IPS-20b (cell line): ENCODE data around the gene HRH1.

Experiments
- H3K27ac ChIP-seq: one replicate; pipeline ENCODE4 v1.5.1; 2013; ENCODE audit warnings: low read length
- H3K27me3 ChIP-seq: 2 replicates; pipeline ENCODE4 v1.6.1; 2013; ENCODE audit warnings: mild to moderate bottlenecking, low read length, inconsistent platforms; ENCODE audit not compliant: insufficient read depth
- H3K36me3 ChIP-seq: 2 replicates; pipeline ENCODE4 v1.6.1; 2013; ENCODE audit warnings: low read depth, mild to moderate bottlenecking, inconsistent platforms, low read length, moderate library complexity; ENCODE audit not compliant: insufficient read depth
- H3K4me1 ChIP-seq: 2 replicates; pipeline ENCODE4 v1.6.1; 2013; ENCODE audit warnings: mild to moderate bottlenecking, control low read depth, inconsistent platforms, low read length, moderate library complexity; ENCODE audit not compliant: insufficient read depth
- H3K4me3 ChIP-seq: 2 replicates; pipeline ENCODE4 v1.5.1; 2013; ENCODE audit warnings: mild to moderate bottlenecking, low read length, inconsistent platforms
- H3K9ac ChIP-seq: 2 replicates; pipeline ENCODE4 v1.6.1; 2013; ENCODE audit warnings: low read depth, mild to moderate bottlenecking, inconsistent platforms, low read length, moderate library complexity
- H3K9me3 ChIP-seq: 2 replicates; pipeline ENCODE4 v1.6.1; 2013; ENCODE audit warnings: mild to moderate bottlenecking, low read depth, low read length, inconsistent platforms; ENCODE audit not compliant: insufficient read depth

The HRH1 gene

DNA sequence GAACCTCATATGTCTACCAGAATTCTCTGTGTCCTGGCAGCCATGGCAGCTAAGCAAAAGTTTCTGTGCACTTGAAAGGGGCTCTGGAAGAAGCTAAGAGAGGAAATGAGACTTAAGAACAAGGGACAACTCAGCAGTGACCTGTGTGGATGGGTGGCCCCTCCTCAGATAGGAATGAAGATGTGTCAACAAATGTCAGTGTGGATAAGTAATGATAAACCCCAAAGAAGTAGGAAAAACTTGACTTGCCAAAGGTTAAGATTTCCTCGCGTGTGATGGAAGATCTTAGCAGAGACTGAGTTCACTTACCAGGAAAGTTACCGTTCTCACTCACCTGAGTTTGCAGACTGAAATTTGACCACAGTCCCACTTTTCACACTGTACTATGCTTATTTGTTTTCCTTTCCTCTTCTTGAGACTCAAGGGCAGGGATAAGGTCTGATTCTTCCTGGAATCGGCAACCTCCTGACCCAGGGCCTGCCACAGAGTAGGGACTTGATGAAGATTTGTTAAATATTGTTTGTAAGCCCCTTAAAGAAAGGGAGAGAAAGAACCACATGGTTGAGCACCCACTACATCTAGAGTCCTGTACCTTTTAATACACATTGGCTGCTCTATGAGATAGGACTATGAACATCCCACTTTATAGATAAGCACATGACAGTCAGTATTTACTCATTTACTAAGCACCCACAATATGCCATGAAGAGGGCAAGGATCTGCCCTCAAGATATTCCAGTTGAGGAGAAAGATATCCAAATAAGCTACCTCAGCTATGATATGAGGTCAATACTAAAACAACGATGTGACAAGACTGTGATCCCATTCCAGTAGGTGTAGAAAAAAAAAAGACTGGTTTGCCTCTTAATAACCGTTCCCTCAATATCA, 7.3 kb upstream of the HRH1 start:
- Histone ChIP-seq H3K27me3 (peaks cover 25% of the 10 kb centered on the region), H3K36me3 (no peaks in the 10 kb centered on the region), H3K4me3 (no peak overlapping the region), H3K9ac (no peak overlapping the region), H3K9me3 (no peaks in the 10 kb centered on the region), H3K27ac (no peak overlapping the region), H3K4me1 (no peaks in the 10 kb centered on the region)

DNA sequence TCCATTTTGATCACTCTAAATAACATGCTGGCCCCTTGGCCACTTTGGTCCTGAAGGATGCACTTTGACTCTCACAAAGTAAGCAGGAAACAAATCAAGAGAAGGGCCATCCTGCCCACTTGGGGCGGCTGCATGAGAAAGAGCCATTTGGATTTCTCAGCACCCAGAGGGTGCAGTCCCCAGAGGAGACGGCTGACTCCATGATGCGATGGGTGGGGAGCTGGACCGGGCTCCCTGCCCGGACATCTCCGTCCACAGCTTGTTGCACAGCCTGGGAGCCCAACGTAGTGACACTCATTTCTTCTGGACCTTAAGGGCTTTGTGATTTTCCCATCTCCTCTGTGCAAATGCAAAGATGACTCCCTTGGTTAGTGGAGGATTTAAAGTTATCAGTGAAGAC, 4.0 kb upstream of the HRH1 start:
- H3K27ac ChIP-seq: no peak overlapping the region

GRCh38 chr3:11152301-11152700, 2.0 kb upstream of the HRH1 start:
- no peaks in the 10 kb centered on the region for H3K36me3 ChIP-seq
- no peaks in the 10 kb centered on the region for H3K9me3 ChIP-seq
- H3K4me1 ChIP-seq: no peaks in the 10 kb centered on the region
- H3K9ac ChIP-seq: no peak overlapping the region
- no peak overlapping the region for H3K27ac ChIP-seq
- no peak overlapping the region for H3K4me3 ChIP-seq
- peaks cover 74% of the 10 kb centered on the region for H3K27me3 ChIP-seq

More for the DNA sequence above, 4.0 kb upstream of the HRH1 start:
- Histone ChIP-seq H3K4me3 (no peak overlapping the region), H3K9me3 (no peaks in the 10 kb centered on the region), H3K9ac (no peak overlapping the region), H3K4me1 (no peaks in the 10 kb centered on the region), H3K36me3 (no peaks in the 10 kb centered on the region), H3K27me3 (peaks cover 54% of the 10 kb centered on the region)

DNA sequence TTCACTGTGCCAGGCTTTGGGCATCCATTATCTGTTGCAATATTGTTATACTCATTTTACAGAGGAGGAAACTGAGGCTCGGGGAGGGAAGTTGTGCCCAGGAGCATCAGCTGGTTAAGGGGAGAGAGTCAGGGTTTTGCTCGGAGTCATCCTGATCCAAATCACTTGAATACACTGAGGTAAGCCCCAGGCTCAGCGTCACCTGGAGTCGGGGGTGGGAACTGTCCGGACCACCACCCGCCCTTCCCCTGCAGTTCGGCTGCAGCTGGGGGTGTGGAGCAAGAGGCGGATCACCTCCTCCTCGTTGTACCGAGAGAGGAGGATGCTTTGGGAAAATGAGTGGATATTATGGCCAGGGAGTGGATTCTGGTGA, 646 bp downstream of the HRH1 start:
- Histone ChIP-seq H3K27me3 (peaks cover 81% of the 10 kb centered on the region), H3K9ac (no peak overlapping the region), H3K27ac (no peak overlapping the region), H3K36me3 (no peaks in the 10 kb centered on the region), H3K9me3 (no peaks in the 10 kb centered on the region), H3K4me3 (peak overlapping the region; percentile 63), H3K4me1 (no peaks in the 10 kb centered on the region)

DNA sequence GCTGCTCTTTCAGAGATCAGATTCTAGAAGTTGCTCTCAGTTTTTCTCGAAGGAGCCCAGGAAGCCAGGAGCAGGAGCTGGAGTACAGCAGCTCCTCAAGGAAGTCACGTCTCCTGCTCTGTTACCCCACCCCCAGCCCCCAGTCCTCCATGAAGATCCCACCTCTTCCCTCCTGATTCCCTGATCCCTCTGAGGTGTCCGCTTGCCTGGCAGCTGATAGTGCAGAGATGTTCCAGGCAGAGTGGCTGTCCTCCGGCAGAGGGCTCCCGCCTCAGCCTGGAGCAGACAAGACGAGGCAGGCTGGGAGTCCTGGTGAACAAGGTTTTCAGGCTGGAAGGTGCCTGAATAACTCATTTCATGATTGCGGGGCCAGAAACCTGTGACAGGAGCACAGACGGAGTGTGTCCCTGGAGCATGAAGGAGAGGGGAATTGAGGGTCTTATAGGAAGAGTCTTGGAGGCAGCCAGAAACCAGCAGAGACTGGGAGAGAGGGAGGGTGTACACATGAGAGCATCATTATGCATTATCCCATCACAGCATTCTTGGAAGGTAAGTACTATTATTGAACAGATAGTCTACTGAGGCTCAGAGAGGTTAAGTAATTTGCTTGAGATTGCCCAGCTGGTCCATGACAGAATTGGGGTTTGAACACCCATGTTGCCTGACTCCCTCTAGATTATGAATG, 1.2 kb downstream of the HRH1 start:
- Histone ChIP-seq H3K27ac (no peak overlapping the region), H3K9me3 (no peaks in the 10 kb centered on the region), H3K36me3 (no peaks in the 10 kb centered on the region), H3K27me3 (peaks cover 76% of the 10 kb centered on the region), H3K4me1 (no peaks in the 10 kb centered on the region), H3K9ac (no peak overlapping the region), H3K4me3 (peak overlapping the region; percentile 63)

DNA sequence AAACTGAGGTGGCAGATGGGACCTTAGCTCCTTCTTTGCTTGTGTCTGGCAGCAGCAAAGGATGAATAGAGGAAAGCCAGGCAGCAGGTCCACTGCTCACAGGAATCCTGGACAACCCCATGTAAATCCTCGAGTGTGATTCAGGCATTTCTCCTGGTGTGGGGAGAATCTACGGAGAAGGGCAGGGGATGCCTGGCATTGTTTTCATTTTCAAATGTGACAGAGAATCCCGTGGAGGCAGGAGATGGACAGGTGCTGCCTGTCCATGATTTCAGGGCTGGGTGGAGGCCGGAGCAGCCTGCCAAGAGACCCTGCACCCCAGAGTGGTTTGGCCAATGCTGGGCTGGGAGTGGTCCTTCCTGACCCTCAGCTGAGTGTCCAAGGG, 1.7 kb downstream of the HRH1 start:
- no peaks in the 10 kb centered on the region for H3K36me3 ChIP-seq
- H3K4me1 ChIP-seq: no peaks in the 10 kb centered on the region
- no peak overlapping the region for H3K9ac ChIP-seq
- H3K27ac ChIP-seq: no peak overlapping the region
- H3K27me3 ChIP-seq: peaks cover 71% of the 10 kb centered on the region
- H3K9me3 ChIP-seq: no peaks in the 10 kb centered on the region
- H3K4me3 ChIP-seq: no peak overlapping the region

DNA sequence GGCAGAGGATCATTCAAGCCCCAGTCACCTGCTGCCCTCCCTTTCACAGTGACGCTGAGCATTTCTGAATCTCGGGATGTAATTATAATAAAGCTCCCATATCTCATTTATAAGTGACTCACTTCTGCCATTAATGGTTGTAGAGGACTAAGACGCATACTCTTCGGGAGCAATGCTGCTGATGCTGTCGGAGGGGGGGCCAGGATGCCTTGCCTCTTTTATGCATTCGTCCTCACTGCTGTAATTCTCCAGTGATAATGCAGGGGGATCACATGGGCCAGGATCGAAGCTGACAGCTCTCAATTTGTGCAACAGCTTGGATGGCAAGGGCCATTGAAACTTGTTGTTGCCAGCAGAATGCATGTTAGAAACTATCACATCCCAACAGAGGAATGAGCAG, 3.1 kb downstream of the HRH1 start:
- H3K4me3 ChIP-seq: no peak overlapping the region
- H3K4me1 ChIP-seq: no peaks in the 10 kb centered on the region

GRCh38 chr3:11159421-11159904, 5.2 kb downstream of the HRH1 start:
- H3K36me3 ChIP-seq: no peaks in the 10 kb centered on the region
- H3K4me1 ChIP-seq: no peaks in the 10 kb centered on the region
- H3K4me3 ChIP-seq: no peak overlapping the region
- no peaks in the 10 kb centered on the region for H3K9me3 ChIP-seq
- H3K27ac ChIP-seq: no peak overlapping the region
- no peak overlapping the region for H3K9ac ChIP-seq
- H3K27me3 ChIP-seq: peaks cover 39% of the 10 kb centered on the region

More for the DNA sequence above, 3.1 kb downstream of the HRH1 start:
- Histone ChIP-seq H3K36me3 (no peaks in the 10 kb centered on the region), H3K9me3 (no peaks in the 10 kb centered on the region), H3K9ac (no peak overlapping the region), H3K27ac (no peak overlapping the region), H3K27me3 (peaks cover 58% of the 10 kb centered on the region)

DNA sequence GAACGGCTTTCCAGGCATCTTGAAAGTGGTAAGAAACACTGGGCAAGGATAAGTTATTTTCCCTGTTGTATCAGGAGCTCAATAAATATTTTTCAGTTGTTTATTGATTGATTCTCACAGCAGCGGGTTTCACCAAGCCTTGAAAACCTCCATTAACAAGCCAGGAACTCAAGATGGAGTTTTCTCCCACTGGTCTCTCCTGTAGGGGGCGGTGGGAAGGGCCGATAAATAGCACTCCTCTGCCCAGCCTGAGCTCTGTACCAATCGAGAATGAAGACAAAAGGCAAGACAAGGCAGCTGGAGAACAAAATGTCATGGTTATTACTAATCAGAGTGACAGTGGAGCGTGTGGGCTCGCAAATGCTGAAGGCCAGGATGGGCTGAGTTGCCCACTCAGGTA, 7.4 kb downstream of the HRH1 start:
- Histone ChIP-seq H3K36me3 (no peaks in the 10 kb centered on the region), H3K4me1 (no peaks in the 10 kb centered on the region), H3K9me3 (no peaks in the 10 kb centered on the region), H3K27me3 (peaks cover 17% of the 10 kb centered on the region), H3K9ac (no peak overlapping the region), H3K27ac (no peak overlapping the region), H3K4me3 (no peak overlapping the region)

GRCh38 chr3:11162401-11163345, 8.4 kb downstream of the HRH1 start:
- Histone ChIP-seq H3K36me3 (no peaks in the 10 kb centered on the region), H3K9ac (no peak overlapping the region), H3K4me3 (no peak overlapping the region), H3K27ac (no peak overlapping the region), H3K4me1 (no peaks in the 10 kb centered on the region), H3K27me3 (peaks cover 7% of the 10 kb centered on the region), H3K9me3 (no peaks in the 10 kb centered on the region)

DNA sequence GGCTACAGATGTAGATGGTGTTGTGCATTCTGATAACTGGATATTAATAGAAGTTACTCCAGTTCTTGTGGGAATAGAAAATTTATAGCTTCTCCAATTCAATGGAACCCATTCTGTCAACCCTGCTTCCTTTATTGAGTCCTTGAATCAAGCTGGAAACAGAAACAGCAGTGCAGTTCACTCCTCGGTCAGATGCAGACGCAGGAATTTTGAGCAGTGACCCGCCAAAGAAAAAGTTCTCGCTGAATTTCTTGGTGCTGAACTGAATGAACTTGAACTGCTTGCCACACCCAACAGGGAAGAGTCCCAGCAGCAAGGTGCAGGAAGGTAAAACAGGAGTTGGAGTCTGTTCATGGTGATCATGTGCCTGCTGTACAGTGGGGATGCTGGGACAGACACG, 10.3 kb downstream of the HRH1 start:
- Histone ChIP-seq H3K4me1 (no peaks in the 10 kb centered on the region), H3K4me3 (no peak overlapping the region), H3K9me3 (no peaks in the 10 kb centered on the region), H3K9ac (no peak overlapping the region), H3K27ac (no peak overlapping the region), H3K27me3 (no peaks in the 10 kb centered on the region), H3K36me3 (no peaks in the 10 kb centered on the region)
